Activated T-helper 1 cell treated with anti-CD3 and anti-CD28 coated beads, Interleukin-12 subunit alpha, Interleukin-12 subunit beta, Interleukin-2, Interleukin-4 antibody, amounts not matched to agents 30 ng/mL and 10 ng/mL and 1 ng/mL, durations not matched to agents 14 hours and 24 hours and 36 hours (primary cell): Measurements from ENCODE around the gene EPHB1. TPM values are rescaled to one million over a fixed set of nuclear protein-coding genes. Genes with fewer than 3 reads are reported as not detected.
"Not testable (repeated sequence)": the region's sequence is repeated elsewhere in the genome, so short reads cannot be mapped to it uniquely, and the experiment has no call there.

Source experiments
- DNase-seq: peaks from one replicate; pipeline ENCODE4 v3.0.0; 2021; ENCODE audit warnings: low spot score
- H3K27ac Mint-ChIP-seq: one replicate; pipeline ENCODE4 v1.8.0; 2021; ENCODE audit warnings: mild to moderate bottlenecking, mixed read lengths
- H3K27me3 Mint-ChIP-seq: one replicate; pipeline ENCODE4 v1.8.0; 2022; ENCODE audit warnings: mild to moderate bottlenecking, moderate library complexity, mixed read lengths; ENCODE audit not compliant: insufficient read depth
- H3K36me3 Mint-ChIP-seq: one replicate; pipeline ENCODE4 v1.8.0; 2021; ENCODE audit warnings: low read depth, mixed read lengths
- H3K4me1 Mint-ChIP-seq: one replicate; pipeline ENCODE4 v1.8.0; 2021; ENCODE audit warnings: low read depth, mixed read lengths
- H3K4me3 Mint-ChIP-seq: one replicate; pipeline ENCODE4 v1.8.0; 2021; ENCODE audit warnings: mild to moderate bottlenecking, moderate library complexity, mixed read lengths
- H3K9me3 Mint-ChIP-seq: one replicate; pipeline ENCODE4 v1.8.0; 2021; ENCODE audit warnings: mixed read lengths
- intact Hi-C: fragments of 100-400 bp; cut with micrococcal nuclease; formaldehyde crosslinking; loops from one replicate; pipeline ENCODE4 v1.15.1; 2024
- total RNA-seq: library from RNA; stranded (reverse); gene quantifications from 2 replicates; pipeline ENCODE4 v1.2.3, GENCODE V29; 2022

Gene EPHB1
- total RNA-seq, 1 donor from 2014 or later: 5.2 TPM

DNA sequence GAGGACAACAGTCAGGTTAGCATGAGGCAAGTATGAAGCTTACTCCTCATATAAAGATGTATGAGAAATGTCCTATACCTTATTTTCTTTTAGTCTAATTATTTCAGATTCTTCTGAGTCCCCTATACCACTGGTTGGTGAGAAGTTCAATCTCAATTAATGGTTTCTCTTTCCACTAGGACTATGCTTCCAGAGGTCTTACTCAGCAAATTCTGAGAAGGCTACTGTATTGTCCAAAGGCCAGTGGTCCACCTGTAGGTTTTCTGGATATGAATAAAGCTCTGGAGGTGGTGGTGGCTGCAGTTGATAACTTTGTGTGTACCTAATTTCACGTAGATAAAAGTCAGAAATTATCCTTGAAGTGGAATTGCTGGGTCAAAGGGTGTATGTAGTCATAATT is 149.4 kb downstream of the EPHB1 start:
- Mint-ChIP-seq H3K4me1 (no peaks in the 10 kb centered on the region), H3K9me3 (no peaks in the 10 kb centered on the region), H3K36me3 (no peaks in the 10 kb centered on the region), H3K27ac (no peak overlapping the region), H3K4me3 (no peak overlapping the region), H3K27me3 (peaks cover 2% of the 10 kb centered on the region)
- intact Hi-C loops: no loop called here
- DNase-seq: no peak

- Mint-ChIP-seq H3K27me3 (peaks cover 2% of the 10 kb centered on the region), H3K9me3 (no peaks in the 10 kb centered on the region), H3K4me1 (no peaks in the 10 kb centered on the region), H3K27ac (no peak overlapping the region), H3K36me3 (no peaks in the 10 kb centered on the region), H3K4me3 (no peak overlapping the region)
- no peak for DNase-seq
- intact Hi-C loops: no loop called here
These were observed 154.1 kb downstream of the EPHB1 start for GRCh38 chr3:134949150-134949549.

DNA sequence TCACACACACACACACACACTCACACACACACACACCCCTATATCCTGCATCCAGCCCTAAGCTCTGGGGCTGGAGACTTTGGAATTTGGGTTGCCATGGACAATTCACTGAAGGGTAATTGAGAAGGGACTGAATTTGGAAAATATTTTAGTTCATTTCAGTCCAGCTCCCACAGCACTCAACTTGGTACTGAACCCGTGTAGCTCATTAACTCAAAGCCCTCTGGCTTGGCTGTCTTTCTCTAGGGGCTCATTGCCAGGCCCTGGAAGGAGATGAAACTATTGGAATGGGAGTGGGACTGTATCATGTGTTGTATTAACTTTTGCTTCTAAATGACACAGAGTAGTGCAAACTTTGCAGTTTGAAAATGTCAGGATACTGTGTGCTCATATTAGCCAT is 157.3 kb downstream of the EPHB1 start:
- H3K27me3 Mint-ChIP-seq: peaks cover 2% of the 10 kb centered on the region

GRCh38 chr3:134955874-134956273 is 160.8 kb downstream of the EPHB1 start:
- intact Hi-C loops: no loop called here
- Mint-ChIP-seq H3K36me3 (no peaks in the 10 kb centered on the region), H3K27me3 (no peaks in the 10 kb centered on the region)

More for the DNA sequence above, 157.3 kb downstream of the EPHB1 start:
- Mint-ChIP-seq H3K36me3 (no peaks in the 10 kb centered on the region), H3K4me3 (no peak overlapping the region), H3K4me1 (no peaks in the 10 kb centered on the region), H3K27ac (no peak overlapping the region), H3K9me3 (no peaks in the 10 kb centered on the region)
- DNase-seq: no peak
- intact Hi-C loops: no loop called here

DNA sequence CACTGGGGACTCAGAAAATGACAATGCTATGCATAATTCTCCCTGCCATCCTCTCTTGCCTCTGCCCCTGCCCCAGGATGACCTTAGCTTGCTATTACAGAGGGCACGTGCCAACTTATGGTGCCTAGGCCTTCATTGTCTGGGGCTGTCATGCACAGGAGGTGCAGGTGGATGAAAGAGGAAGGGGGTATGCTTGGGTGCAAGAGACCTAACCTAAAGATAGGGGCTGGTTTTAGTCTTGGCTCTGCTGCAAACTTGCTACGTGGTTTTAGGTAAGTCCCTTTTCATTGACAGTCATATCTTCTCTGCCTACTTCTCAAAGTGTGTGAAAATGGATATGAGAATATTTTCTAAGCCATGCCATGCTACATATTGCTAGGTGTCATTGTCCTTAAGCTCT is 161.3 kb downstream of the EPHB1 start:
- H3K27ac Mint-ChIP-seq: no peak overlapping the region
- no peaks in the 10 kb centered on the region for H3K4me1 Mint-ChIP-seq
- H3K4me3 Mint-ChIP-seq: no peak overlapping the region
- H3K9me3 Mint-ChIP-seq: no peaks in the 10 kb centered on the region
- H3K27me3 Mint-ChIP-seq: no peaks in the 10 kb centered on the region
- no peaks in the 10 kb centered on the region for H3K36me3 Mint-ChIP-seq
- intact Hi-C loops: no loop called here
- no peak for DNase-seq

More at GRCh38 chr3:134955874-134956273, 160.8 kb downstream of the EPHB1 start:
- no peak for DNase-seq
- no peak overlapping the region for H3K27ac Mint-ChIP-seq
- no peaks in the 10 kb centered on the region for H3K4me1 Mint-ChIP-seq
- H3K9me3 Mint-ChIP-seq: no peaks in the 10 kb centered on the region
- no peak overlapping the region for H3K4me3 Mint-ChIP-seq

DNA sequence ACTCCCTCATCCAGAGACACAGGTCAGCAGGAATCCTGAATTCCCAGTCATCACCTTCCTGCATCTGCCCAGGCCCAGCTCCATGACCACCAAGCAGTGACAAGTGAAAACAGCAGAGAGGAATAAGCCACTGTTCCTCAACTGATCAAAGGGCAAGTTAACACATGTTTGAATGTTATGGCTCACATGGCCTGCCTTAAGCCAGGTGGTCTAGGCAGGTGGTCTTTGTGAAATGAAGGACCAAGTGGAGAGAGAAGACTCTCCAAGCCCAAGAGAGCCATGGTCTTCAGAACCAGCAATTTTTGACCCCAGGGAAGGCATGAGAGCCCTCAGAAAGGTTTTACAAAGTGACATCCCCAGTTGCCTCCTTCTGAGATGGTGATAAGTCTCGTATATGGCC is 161.8 kb downstream of the EPHB1 start:
- no peak for DNase-seq
- intact Hi-C loops: no loop called here
- Mint-ChIP-seq H3K4me1 (no peaks in the 10 kb centered on the region), H3K9me3 (no peaks in the 10 kb centered on the region), H3K27ac (no peak overlapping the region), H3K36me3 (no peaks in the 10 kb centered on the region), H3K4me3 (no peak overlapping the region), H3K27me3 (no peaks in the 10 kb centered on the region)

- Mint-ChIP-seq H3K27ac (no peak overlapping the region), H3K9me3 (no peaks in the 10 kb centered on the region), H3K36me3 (no peaks in the 10 kb centered on the region), H3K27me3 (no peaks in the 10 kb centered on the region), H3K4me1 (no peaks in the 10 kb centered on the region), H3K4me3 (no peak overlapping the region)
- intact Hi-C loops: no loop called here
- no peak for DNase-seq
These were observed 164.5 kb downstream of the EPHB1 start for GRCh38 chr3:134959516-134959915.

DNA sequence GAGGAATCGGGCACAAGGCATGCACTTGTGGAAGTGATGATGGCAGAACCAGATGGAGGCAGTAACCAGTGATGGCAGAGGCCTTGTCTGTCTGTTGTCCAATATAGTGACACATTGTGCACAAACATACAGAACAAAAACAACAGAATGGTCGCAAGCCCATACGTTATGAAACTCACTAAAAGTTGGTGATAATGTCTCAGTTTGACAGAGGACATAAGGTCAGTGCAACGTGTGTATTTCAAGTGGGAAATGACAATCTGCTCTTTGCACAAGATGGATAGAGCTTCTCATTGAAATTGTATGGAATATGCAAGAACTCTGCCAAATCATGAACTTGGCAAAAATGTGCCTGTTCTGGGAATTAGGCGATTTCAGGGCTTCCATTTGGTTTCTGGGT is 169.2 kb downstream of the EPHB1 start:
- no peak overlapping the region for H3K27ac Mint-ChIP-seq
- no peak for DNase-seq
- no peaks in the 10 kb centered on the region for H3K9me3 Mint-ChIP-seq
- peaks cover 3% of the 10 kb centered on the region for H3K27me3 Mint-ChIP-seq
- no peaks in the 10 kb centered on the region for H3K36me3 Mint-ChIP-seq
- intact Hi-C loops: no loop called here
- H3K4me1 Mint-ChIP-seq: no peaks in the 10 kb centered on the region
- H3K4me3 Mint-ChIP-seq: no peak overlapping the region

GRCh38 chr3:134965865-134966481 is 170.9 kb downstream of the EPHB1 start:
- no peaks in the 10 kb centered on the region for H3K4me1 Mint-ChIP-seq
- H3K4me3 Mint-ChIP-seq: no peak overlapping the region
- intact Hi-C loops: no loop called here
- DNase-seq: no peak
- no peak overlapping the region for H3K27ac Mint-ChIP-seq
- H3K27me3 Mint-ChIP-seq: peaks cover 7% of the 10 kb centered on the region
- H3K36me3 Mint-ChIP-seq: no peaks in the 10 kb centered on the region
- H3K9me3 Mint-ChIP-seq: no peaks in the 10 kb centered on the region

GRCh38 chr3:134970895-134971294 is 175.8 kb downstream of the EPHB1 start:
- Mint-ChIP-seq H3K27me3 (peaks cover 7% of the 10 kb centered on the region), H3K27ac (no peak overlapping the region), H3K4me3 (no peak overlapping the region), H3K4me1 (no peaks in the 10 kb centered on the region), H3K36me3 (no peaks in the 10 kb centered on the region), H3K9me3 (no peaks in the 10 kb centered on the region)
- no peak for DNase-seq
- intact Hi-C loops: loop anchor here (10.0 kb wide), 1 partner anchor 176 kb away; the partner anchor contains the start of gene EPHB1

DNA sequence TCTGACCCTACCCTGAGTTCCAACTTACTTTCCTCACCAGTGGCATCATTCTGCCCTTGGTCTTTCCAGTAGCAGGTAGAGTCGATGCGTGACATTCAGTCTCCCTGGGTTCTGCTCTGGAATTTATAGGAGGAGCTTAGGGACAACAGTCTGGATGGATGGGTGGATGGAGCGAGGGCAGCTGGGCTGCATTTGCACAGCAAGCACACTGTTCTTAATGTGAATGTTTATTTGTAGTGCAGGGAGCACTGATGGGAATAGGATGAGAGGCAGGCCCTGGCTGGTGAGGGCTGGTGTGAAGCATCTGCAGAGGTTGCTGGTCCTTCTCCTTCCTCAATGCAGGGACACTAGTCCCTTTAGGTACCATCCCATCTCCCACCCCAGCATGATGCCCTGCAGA is 176.2 kb downstream of the EPHB1 start:
- no peak overlapping the region for H3K27ac Mint-ChIP-seq
- no peaks in the 10 kb centered on the region for H3K36me3 Mint-ChIP-seq
- intact Hi-C loops: loop anchor here (10.0 kb wide), 1 partner anchor 177 kb away; the partner anchor contains the start of gene EPHB1
- H3K9me3 Mint-ChIP-seq: no peaks in the 10 kb centered on the region
- H3K4me1 Mint-ChIP-seq: no peaks in the 10 kb centered on the region
- H3K4me3 Mint-ChIP-seq: no peak overlapping the region
- no peak for DNase-seq
- peaks cover 7% of the 10 kb centered on the region for H3K27me3 Mint-ChIP-seq

DNA sequence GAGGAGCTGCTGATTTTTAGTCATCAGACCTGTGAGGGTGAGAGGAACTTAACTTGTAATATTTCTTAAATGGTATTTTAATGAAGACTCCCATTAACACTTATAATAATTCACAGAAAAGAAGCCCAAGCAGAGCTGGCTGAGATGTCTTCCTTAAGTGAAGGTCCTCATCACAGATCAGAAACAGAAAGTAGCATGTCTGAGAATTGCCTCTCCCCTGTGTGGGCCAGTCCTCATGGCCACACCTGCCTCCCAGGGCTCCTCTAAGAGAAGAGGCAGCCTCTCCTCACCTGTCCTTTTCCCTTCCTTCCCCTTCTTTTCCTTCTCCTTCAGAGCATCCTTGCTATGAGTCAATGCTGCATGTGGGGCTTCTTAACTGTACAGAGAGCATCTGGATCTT is 176.8 kb downstream of the EPHB1 start:
- not testable (repeated sequence) for H3K27ac Mint-ChIP-seq, H3K4me1 Mint-ChIP-seq, H3K27me3 Mint-ChIP-seq, H3K9me3 Mint-ChIP-seq, H3K4me3 Mint-ChIP-seq, H3K36me3 Mint-ChIP-seq, DNase-seq
- intact Hi-C loops: loop anchor here (10.0 kb wide), 1 partner anchor 177 kb away; the partner anchor contains the start of gene EPHB1

GRCh38 chr3:134972836-134973455 is 177.9 kb downstream of the EPHB1 start:
- no peaks in the 10 kb centered on the region for H3K36me3 Mint-ChIP-seq
- intact Hi-C loops: loop anchor here (10.0 kb wide), 1 partner anchor 178 kb away; the partner anchor contains the start of gene EPHB1

More at GRCh38 chr3:134972836-134973455, 177.9 kb downstream of the EPHB1 start:
- H3K27ac Mint-ChIP-seq: no peak overlapping the region
- H3K9me3 Mint-ChIP-seq: no peaks in the 10 kb centered on the region
- no peak overlapping the region for H3K4me3 Mint-ChIP-seq
- H3K27me3 Mint-ChIP-seq: peaks cover 7% of the 10 kb centered on the region
- DNase-seq: no peak
- H3K4me1 Mint-ChIP-seq: no peaks in the 10 kb centered on the region
